ENCODE results near the gene GPBP1L1. TPM values are rescaled to one million over a fixed set of nuclear protein-coding genes. Genes with fewer than 3 reads are reported as not detected.
A peak's percentile ranks its signal among the peaks of the same experiment; 100 is the strongest.
"Not testable (repeated sequence)": the region's sequence is repeated elsewhere in the genome, so short reads cannot be mapped to it uniquely, and the experiment has no call there.

GPBP1L1 gene
- total RNA-seq, 1 donor from 2014 or later, result 262 TPM

DNA sequence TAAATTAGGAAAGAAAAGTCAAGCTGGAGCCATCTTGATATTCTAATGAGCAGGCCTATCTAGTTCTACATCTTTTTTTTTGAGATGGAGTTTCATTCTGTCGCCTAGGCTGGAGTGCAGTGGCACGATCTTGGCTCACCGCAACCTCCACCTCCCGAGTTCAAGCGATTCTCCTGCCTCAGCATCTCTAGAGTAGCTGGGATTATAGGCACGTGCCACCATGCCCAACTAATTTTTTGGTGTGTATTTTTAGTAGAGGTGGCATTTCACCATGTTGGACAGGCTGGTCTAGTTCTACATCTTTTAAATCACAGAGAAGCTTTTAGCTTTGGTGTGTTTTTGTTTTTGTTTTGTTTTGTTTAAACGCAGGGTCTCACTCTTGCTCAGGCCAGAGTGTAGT lies 8.5 kb upstream of the GPBP1L1 start:
- Histone ChIP-seq H3K9ac (no peak overlapping the region), H3K27ac (no peak overlapping the region), H3K27me3 (no peaks in the 10 kb centered on the region), H3K4me3 (no peak overlapping the region), H3K4me1 (no peaks in the 10 kb centered on the region), H4K20me1 (ENCODE audit: low read depth) (no peaks in the 10 kb centered on the region), H3K9me3 (ENCODE audit: low read depth) (no peaks in the 10 kb centered on the region), H3K36me3 (peaks cover 7% of the 10 kb centered on the region), H2AFZ (replicated peaks) (no peak overlapping the region), H3F3A (ENCODE audit: low read depth) (peaks cover 39% of the 10 kb centered on the region), H3K4me2 (no peak overlapping the region), H3K79me2 (ENCODE audit: low read depth) (peaks cover 17% of the 10 kb centered on the region)
- no peak overlapping the region for H3K27ac Mint-ChIP-seq
- no peaks in the 10 kb centered on the region for H3K9me3 Mint-ChIP-seq
- peaks cover 8% of the 10 kb centered on the region for H3K36me3 Mint-ChIP-seq
- no peak for DNase-seq (ENCODE audit: low spot score)
- no peaks in the 10 kb centered on the region for H3K4me1 Mint-ChIP-seq
- H3K4me3 Mint-ChIP-seq, result no peak overlapping the region
- TF ChIP-seq, protein P1, sequence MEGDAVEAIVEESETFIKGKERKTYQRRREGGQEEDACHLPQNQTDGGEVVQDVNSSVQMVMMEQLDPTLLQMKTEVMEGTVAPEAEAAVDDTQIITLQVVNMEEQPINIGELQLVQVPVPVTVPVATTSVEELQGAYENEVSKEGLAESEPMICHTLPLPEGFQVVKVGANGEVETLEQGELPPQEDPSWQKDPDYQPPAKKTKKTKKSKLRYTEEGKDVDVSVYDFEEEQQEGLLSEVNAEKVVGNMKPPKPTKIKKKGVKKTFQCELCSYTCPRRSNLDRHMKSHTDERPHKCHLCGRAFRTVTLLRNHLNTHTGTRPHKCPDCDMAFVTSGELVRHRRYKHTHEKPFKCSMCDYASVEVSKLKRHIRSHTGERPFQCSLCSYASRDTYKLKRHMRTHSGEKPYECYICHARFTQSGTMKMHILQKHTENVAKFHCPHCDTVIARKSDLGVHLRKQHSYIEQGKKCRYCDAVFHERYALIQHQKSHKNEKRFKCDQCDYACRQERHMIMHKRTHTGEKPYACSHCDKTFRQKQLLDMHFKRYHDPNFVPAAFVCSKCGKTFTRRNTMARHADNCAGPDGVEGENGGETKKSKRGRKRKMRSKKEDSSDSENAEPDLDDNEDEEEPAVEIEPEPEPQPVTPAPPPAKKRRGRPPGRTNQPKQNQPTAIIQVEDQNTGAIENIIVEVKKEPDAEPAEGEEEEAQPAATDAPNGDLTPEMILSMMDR (IDR thresholded peaks at IDR 0.05), result no peak
- TF ChIP-seq EZH2 (IDR thresholded peaks at IDR 0.05) (no peak), EZH2phosphoT487 (IDR thresholded peaks at IDR 0.05) (no peak)
- peaks cover 3% of the 10 kb centered on the region for H3K27me3 Mint-ChIP-seq (ENCODE audit: insufficient read depth, low read depth)

DNA sequence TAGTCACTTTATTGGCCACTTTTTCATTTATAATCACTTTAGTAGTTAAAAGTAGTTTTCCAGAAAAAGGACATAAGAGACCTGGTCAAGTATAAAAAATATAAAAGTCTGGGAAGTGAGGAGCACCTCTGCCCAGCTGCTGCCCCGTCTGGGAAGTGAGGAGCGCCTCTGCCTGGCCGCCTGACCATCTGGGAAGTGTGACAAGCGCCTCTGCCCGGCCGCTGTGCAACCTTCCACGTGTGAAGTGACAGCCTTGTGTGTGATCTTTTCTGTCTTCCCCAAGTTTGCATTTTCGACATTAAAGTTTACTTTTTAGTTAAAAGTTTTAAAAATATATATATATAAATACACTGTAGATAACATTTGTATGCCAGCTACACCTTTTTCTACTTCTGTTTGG lies 7.5 kb upstream of the GPBP1L1 start:
- not testable (repeated sequence) for H3K9me3 Mint-ChIP-seq; H3K4me3 Mint-ChIP-seq; H3K4me3 ChIP-seq; H3K9ac ChIP-seq; H2AFZ ChIP-seq (replicated peaks); H3K27ac ChIP-seq; H4K20me1 ChIP-seq (ENCODE audit: low read depth); H3K36me3 Mint-ChIP-seq; H3K27me3 Mint-ChIP-seq (ENCODE audit: insufficient read depth, low read depth); DNase-seq (ENCODE audit: low spot score); H3K36me3 ChIP-seq; H3K4me1 Mint-ChIP-seq; H3K27me3 ChIP-seq; H3K4me1 ChIP-seq; H3K9me3 ChIP-seq (ENCODE audit: low read depth); H3K27ac Mint-ChIP-seq; H3K4me2 ChIP-seq
- Histone ChIP-seq H3F3A (ENCODE audit: low read depth) (peaks cover 39% of the 10 kb centered on the region), H3K79me2 (ENCODE audit: low read depth) (peaks cover 28% of the 10 kb centered on the region)

DNA sequence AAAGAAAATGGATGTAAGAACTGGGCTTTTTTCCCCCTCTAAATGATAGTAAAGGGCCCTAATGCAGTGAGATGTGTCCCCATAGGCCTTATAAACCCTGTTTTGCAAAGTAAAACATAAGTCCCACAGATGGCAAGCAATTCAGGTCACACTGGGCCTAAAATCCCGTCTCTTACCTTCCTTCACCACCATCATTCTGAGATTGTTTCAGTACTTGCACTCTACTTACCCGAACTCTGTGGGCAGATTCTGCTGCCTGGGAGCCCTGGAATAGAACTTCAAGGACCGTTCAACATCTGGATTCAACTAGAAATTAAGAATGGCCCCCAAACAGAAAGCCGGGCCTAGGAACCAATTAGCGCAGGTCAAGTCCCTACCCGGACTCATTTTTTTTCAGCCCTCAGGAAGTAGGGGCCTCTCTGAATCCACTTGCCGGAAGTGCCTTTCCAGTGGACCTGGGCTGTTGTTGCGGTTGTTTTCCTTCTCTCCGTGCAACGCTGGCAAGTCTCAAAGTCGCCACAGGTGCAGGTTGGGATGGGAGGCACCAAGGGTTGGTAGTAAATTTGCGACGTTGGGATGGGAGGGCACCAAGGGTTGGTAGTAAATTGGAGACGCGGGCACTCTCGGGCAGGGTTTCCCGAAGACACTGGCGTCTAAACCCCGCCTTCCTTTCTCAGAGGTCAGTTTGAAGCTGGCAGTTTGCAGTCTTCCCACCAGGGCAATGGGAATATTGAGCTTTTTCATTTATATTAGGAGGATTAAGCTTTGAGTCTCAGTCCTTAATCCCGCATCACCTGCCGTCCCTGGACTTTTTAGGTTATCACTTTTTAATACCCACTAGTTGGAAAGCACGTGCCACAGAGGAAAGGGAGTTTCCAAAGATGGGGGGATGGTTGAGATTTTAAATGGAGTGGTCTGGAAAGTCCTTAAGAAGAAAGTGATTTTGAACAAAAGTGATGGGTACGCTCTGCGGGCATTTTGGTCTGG lies 1.7 kb upstream of the GPBP1L1 start, which contains the start of gene TMEM69:
TSS of gene TMEM69 (plus strand) at position 428 of the 987 bp plus-strand sequence. CDS start 2,888 bp downstream, outside the sequence.
- peaks cover 68% of the 10 kb centered on the region for H3K79me2 ChIP-seq (ENCODE audit: low read depth)
- H3K9ac ChIP-seq, result peak within 1 kb of the TSS; percentile 81
- peak within 1 kb of the TSS; percentile 96 for H3K4me3 ChIP-seq
- peaks cover 17% of the 10 kb centered on the region for H4K20me1 ChIP-seq (ENCODE audit: low read depth)
- no peaks in the 10 kb centered on the region for H3K9me3 ChIP-seq (ENCODE audit: low read depth)
- no peaks in the 10 kb centered on the region for H3K27me3 ChIP-seq
- H3K27ac ChIP-seq, result peak within 1 kb of the TSS; percentile 93
- peak within 1 kb of the TSS; percentile 100 for H2AFZ ChIP-seq (replicated peaks)
- peak; percentile 88 for DNase-seq (ENCODE audit: low spot score)
- TF ChIP-seq, protein P1 (IDR thresholded peaks at IDR 0.05), result peak; percentile 19
- TF ChIP-seq EZH2 (IDR thresholded peaks at IDR 0.05) (peak; percentile 52), EZH2phosphoT487 (IDR thresholded peaks at IDR 0.05) (no peak)
- H3K4me3 Mint-ChIP-seq, result peak within 1 kb of the TSS; percentile 100
- peaks cover 8% of the 10 kb centered on the region for H3K27me3 Mint-ChIP-seq (ENCODE audit: insufficient read depth, low read depth)
- H3K36me3 ChIP-seq, result no peaks in the 10 kb centered on the region
- H3K4me1 Mint-ChIP-seq, result peaks cover 21% of the 10 kb centered on the region
- H3K4me2 ChIP-seq, result peak within 1 kb of the TSS; percentile 88
- H3K27ac Mint-ChIP-seq, result peak within 1 kb of the TSS; percentile 99
- peaks cover 12% of the 10 kb centered on the region for H3F3A ChIP-seq (ENCODE audit: low read depth)
- H3K36me3 Mint-ChIP-seq, result peaks cover under 1% of the 10 kb centered on the region
- H3K9me3 Mint-ChIP-seq, result no peaks in the 10 kb centered on the region
- peaks cover 15% of the 10 kb centered on the region for H3K4me1 ChIP-seq

Measured in neural progenitor cell (in vitro differentiated cells).